HG03565 (cell line): ENCODE measurements around the gene MARS1.
"Not testable (repeated sequence)": the region's sequence is repeated elsewhere in the genome, so short reads cannot be mapped to it uniquely, and the experiment has no call there.

Source experiments
- ATAC-seq: cut with Tn5 transposase; IDR thresholded peaks from one replicate; pipeline ENCODE4 v1.9.1; 2021; ENCODE audit warnings: mild to moderate bottlenecking, moderate library complexity; ENCODE audit not compliant: unreplicated experiment

Gene MARS1

DNA sequence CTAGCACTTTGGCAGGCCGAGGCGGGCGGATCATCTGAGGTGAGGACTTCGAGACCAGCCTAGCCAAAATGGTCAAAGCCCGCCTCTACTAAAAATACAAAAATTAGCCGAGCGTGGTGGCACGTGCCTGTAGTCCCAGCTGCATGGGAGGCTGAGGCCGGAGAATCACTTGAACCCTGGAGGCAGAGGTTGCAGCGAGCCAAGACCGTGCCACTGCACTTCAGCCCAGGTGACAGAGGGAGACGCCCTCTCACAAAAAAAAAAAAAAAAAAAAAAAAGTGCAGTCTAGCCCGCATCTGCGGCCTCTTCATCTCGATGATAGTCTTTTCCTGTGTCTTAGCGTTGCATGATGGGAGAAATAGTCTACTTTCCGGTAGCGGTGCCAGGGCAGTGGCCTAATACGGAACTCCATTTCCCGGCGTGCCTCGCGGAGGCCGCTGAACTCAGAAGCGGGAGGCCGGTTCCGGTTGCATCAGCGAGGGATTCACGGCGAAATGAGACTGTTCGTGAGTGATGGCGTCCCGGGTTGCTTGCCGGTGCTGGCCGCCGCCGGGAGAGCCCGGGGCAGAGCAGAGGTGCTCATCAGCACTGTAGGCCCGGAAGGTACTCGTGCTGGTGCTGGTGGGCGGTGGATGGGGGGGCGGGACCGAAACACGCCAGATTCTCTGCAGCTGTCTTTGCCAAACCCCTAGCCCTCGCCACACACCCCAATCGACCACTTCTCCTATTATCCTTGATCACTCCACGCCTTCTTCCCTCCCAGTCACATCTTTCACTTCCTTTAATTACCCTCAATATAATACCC is at the start of gene MARS1:
Gene MARS1, plus strand, starts transcription at position 472 of the 805 bp plus-strand sequence. Its CDS starts 23 bp downstream, at position 495.
- peak; percentile 99 for ATAC-seq

DNA sequence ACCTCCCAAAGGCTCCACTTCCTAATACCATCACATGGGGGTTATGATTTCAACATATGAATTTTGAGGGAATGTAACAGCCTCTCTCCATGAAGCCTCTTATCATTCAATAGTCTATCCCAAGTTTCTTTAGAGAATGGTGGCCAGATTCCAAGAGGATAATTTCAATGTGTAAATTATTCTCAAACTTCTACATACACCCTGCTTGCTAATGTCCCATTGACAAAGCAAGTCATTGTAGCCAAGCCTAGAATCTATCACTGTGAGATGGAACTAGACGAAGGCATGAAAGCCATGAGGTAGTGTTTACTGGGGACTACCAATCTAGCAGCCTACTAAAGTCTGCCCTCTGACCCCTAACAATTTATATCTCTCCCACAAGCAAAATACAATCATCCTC is 49.5 kb upstream of the MARS1 start:
- no peak for ATAC-seq

DNA sequence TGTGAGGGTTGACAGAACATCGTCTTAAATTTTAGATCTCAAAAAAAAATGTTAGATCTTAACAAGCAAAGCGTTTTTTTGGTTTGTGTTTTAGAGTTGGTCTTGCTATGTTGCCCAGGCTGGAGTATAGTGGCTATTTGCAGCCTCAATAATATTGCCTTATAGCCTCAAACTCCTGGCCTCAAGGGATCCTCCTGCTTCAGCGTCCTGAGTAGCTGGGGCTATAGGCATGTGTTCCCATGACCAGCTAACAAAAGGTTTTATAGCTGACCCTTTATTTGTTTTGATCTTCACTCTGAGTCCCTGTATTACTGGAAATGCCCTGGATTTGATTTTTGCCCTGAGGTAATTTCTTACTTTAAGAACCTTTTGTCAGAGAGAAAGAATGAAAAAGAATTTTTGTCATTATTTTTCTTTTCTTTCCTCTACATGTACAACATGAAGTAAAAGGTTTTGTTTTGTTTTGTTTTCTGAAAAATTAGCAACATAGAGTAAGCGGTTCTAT is 48.1 kb upstream of the MARS1 start:
- ATAC-seq = no peak

DNA sequence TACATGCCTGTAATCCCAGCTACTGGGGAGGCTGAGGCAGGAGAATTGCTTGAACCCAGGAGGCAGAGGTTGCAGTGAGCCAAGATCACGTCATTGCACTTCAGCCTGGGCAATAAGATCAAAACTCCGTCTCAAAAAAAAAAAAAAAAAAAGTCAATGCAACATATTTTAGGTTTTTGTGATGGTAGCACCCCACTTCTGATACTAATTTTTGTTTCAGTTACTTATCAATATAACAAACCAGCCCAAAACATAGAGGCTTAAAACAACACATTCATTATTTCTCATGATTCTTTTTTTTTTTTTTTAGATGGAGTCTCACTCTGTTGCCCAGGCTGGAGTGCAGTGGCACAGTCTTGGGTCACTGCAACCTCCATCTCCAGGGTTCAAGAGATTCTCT is 46.5 kb upstream of the MARS1 start:
- not testable (repeated sequence) for ATAC-seq

DNA sequence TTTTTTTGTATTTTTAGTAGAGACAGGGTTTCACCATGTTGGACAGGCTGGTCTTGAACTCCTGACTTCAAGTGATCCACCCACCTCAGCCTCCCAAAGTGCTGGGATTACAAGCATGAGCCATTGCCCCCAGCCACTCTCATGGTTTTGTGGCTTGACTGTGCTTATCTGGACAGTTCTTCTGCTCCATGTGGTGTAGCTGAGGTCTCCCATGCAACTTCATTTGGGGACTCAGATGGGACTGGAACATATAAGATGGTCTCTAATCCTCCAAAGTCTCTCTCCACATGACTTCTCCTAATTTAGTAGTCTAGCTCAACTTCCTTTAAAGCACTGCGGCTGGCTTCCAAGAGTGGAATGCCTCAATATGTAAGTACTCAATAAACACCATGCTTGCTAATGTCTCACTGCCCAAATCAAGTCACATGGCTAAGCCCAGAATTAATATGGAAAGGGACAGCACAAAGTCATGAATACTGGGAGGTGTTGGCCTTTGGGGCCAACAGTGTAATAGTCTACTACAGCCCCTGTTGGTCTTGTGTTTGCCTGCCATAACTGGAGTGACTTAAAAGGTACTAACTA is 45.9 kb upstream of the MARS1 start:
- ATAC-seq = no peak

DNA sequence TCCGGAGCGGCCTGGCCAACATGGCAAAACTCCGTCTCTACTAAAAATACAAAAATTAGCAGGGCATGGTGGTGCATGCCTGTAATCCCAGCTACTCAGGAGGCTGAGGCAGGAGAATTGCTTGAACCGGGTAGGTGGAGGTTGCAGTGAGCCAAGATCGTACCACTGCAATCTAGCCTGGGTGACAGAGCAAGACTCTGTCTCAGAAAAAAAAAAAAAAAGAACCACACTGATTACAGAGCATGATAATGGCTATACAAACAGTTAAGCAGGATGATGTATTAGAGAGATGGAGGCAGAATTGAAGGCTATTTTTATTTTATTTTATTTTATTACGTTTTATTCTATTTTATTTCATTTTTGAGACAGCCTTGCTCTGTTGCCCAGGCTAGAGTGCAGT is 43.5 kb upstream of the MARS1 start:
- not testable (repeated sequence) for ATAC-seq

DNA sequence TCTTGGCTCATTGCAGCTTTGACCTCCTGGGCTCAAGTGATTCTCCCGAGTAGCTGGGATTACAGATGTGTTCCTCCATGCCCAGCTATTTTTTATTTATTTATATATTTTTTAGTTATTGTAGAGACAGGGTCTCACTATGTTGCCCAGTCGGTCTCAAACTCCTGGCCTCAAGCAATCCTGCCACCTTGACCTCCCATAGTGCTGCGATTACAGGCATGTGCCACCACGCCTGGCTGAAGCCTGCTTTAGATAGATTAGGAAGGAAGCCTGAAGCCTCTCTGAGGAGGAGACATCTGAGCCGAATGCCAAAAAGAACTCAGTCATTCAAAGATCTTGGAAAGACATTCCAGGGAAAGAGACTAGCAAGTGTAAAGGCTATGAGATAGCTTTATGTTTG is 43.1 kb upstream of the MARS1 start:
- no peak for ATAC-seq

DNA sequence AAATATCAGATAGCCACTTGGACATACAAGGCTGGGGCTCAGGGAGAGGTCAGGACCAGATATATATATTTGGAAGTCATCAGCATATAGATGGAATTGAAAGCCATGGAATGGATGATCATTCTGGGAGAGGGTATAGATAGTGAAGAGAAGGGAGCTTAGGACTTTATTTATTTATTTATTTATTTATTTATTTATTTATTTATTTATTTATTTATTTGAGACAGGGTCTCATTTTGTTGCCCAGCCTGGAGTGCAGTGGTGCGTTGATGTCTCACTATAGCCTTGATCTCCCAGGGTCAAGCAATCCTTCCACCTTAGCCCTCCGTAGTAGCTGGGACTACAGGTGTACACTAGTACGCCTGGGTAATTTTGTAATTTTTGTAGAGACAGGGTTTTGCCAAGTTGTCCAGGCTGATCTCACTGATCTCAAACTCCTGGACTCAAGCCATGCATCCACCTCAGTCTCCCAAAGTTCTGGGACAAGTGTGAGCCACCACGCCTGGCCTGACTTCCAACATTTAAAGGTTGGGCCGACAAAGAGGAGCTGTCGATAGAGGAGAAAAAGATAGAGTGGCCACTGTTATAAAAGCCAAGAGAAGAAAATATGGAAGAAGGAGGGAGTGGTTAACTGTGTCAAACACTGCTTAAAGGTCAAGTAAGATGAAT is 41.4 kb upstream of the MARS1 start:
- ATAC-seq = no peak

DNA sequence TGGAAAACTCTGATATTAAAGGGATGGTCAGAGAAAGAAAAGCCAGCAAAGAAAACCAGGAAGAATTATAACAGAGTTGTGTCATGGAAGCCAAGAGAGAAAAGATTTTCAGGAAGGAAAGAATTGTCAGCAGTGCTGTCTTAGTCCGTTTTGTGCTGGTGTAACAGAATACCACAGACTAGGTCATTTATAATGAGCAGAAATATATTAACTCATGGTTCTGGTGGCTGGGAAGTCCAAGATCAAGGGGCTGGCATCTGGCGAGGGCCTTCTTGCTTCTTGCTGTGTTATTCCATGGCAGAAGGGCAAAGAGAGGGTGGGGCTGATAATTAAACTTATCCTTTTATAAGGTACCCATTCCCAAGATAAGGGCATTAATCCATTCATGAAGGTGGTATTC is 39.2 kb upstream of the MARS1 start:
- ATAC-seq = no peak

DNA sequence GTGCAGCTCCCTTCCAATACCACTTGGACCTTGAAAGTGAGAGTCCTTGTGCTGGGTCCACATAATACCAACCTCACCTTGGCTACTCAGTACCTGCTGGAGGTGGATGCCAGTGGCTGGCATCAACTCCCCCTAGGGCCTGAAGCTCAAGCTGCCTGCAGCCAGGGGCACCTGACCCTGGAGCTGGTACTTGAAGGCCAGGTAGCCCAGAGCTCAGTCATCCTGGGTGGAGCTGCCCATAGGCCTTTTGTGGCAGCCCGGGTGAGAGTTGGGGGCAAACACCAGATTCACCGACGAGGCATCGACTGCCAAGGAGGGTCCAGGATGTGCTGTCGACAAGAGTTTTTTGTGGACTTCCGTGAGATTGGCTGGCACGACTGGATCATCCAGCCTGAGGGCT is 38.5 kb upstream of the MARS1 start:
- no peak for ATAC-seq

DNA sequence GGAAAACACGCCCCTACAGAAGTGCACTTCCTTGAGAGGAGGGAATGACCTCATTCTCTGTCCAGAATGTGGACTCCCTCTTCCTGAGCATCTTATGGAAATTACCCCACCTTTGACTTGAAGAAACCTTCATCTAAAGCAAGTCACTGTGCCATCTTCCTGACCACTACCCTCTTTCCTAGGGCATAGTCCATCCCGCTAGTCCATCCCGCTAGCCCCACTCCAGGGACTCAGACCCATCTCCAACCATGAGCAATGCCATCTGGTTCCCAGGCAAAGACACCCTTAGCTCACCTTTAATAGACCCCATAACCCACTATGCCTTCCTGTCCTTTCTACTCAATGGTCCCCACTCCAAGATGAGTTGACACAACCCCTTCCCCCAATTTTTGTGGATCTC is 37.8 kb upstream of the MARS1 start:
- no peak for ATAC-seq

DNA sequence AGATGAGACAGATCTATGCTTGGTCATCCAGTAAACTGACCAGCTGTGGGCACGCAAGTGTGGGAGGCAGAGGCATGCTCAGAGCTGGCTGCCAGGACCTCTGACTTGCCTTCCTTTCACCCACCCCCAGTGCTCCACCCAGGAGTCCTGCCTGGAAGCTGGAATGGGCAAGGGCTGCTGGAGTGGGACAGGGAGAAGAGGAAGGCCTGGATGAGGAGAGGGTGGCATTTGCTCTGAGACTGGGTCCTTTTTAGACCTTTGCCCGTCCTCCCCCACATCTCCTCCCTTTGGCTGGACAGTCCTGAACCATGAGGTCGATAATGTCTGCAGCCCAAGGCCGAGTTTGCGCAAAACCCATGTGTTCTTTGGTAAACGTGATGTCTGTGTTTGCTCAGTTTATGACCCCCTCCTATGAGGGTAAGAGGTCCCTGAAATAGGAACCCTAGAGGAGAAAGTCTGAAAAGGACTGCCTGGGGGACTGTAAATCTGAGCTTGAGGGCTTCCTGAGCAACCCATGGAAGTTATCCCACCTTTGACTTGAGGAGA is 36.6 kb upstream of the MARS1 start:
- ATAC-seq = no peak

DNA sequence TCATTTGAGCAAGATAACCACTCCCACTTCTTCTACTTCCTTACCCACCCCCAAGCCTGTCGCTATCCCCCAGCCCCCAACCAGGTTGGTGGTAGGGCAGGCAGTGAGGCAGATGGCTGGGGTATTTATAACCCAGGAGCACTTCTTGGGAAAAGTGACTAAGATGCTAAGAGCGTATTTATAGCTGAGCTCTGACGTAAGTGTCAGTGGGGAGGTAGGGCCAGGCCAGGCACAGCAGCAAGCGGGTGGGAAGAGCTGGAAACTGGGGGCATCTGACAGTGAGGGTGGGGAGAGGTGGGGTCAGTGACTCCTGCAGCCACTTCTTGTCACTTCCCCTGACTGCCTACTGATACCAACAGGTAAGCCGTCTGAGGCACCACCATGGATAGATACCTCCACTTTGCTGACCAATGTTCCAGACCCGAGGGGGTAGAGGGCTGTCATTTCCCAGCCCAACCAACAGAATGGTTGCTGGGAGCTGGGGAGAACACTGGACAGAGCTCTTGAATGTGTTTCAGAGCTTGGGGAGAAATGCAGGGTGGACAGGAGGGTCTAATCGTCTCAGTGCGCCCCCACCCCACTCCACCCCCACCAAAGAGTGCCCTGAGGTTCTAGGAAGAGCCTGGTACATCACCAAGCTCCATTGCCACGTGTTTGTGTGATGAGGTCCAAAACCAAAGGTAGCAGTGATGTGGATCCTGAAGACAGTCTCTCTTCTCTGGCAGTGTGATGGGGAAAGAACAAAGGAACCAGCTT is 35.5 kb upstream of the MARS1 start:
- no peak for ATAC-seq

DNA sequence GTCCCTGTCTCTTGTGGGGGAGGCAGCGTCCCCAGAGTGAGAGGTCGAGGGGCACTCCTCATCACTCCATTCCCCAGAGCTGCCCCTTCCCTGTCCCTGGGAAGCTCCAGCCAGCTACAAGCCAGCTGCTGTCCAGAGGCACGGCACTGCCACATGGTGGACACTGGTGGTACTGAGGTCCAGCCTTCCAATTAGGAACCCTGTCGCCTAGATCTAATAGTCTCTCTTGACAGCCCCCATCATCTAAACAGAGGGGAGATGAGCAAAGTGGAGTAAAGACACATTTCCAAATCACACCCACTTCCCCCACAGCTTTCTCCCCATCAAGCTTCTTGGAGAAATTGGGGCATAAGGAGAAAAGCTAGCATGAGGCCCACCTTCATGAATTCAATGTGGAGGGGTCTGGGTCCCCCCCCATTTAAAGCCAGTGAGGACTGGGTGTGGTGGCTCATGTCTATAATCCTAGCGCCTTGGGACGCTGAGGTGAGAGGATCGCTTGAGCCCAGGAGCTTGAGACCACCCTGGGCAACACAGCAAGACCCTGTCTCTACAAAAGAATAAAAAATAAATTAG is 34.8 kb upstream of the MARS1 start:
- ATAC-seq = no peak

DNA sequence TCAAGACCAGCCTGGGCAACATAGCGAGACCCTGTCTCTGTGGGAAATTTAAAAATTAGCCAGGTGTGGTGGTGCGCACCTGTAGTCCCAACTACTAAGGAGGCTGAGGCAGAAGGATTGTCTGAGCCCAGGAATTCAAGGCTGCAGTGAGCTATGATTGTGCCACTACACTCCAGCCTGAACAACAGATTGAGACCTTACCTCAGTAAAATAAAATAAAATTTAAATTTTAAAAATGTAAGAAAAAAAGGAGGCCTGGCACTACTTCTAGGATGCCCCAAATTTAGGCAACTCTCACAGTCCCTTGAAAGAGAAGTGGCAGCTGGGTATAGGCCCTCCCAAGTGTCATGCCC is 33.7 kb upstream of the MARS1 start:
- ATAC-seq = no peak

DNA sequence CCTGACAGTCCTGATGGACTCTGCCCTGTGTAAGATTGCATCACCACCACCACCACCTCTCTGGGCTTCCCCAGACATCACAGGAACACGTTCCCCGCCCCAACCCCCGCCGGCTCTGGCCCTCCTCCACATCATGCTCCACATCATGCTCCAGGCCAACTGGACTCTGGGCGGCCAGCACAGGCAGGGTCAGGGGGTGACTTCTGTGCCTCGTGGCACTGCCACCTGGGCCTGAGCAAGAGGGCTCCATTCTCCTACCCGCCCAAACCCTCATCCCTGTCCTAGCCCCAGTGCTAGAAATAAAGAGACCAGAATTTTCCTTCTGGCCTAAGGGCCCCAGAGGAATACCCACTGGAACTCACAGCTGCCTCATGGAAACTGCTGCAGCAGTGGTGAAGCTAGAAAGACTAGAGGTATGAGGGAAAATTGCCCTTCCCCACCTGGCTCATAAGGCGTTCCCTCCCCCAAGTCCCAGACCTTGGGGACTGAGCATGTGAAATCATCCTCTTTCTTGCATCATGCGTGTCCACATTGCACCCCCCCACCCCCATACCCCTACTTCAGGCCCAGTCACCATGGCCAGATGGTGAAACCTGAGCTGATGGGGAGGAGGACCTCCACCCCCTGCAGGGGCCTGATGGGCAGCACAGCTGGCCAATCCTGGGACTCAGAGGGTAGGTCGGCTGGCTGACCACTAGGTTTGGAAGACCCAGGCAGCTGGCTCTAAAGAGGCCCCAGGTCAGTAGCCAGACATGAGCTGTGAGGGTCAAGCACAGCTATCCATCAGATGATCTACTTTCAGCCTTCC is 33.1 kb upstream of the MARS1 start, which contains the start of gene INHBE:
Gene INHBE, plus strand, starts transcription at position 742 of the 808 bp plus-strand sequence. CDS start 230 bp downstream, outside the sequence.
- no peak for ATAC-seq

DNA sequence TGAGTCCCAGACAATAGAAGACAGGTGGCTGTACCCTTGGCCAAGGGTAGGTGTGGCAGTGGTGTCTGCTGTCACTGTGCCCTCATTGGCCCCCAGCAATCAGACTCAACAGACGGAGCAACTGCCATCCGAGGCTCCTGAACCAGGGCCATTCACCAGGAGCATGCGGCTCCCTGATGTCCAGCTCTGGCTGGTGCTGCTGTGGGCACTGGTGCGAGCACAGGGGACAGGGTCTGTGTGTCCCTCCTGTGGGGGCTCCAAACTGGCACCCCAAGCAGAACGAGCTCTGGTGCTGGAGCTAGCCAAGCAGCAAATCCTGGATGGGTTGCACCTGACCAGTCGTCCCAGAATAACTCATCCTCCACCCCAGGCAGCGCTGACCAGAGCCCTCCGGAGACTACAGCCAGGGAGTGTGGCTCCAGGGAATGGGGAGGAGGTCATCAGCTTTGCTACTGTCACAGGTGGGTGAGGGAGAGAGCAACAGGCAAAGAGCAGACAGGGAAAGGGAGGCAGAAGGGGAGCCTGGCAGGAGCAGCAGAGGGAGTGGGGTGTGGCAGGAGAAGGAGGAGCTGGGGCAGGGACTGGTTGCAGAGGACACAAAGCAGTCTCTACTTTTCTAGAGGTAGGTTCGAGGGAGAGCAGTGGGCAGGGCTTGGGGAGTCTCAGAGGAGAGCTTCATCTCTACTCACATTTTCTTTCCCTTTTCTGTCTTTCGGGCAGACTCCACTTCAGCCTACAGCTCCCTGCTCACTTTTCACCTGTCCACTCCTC is 32.3 kb upstream of the MARS1 start:
- ATAC-seq = no peak

DNA sequence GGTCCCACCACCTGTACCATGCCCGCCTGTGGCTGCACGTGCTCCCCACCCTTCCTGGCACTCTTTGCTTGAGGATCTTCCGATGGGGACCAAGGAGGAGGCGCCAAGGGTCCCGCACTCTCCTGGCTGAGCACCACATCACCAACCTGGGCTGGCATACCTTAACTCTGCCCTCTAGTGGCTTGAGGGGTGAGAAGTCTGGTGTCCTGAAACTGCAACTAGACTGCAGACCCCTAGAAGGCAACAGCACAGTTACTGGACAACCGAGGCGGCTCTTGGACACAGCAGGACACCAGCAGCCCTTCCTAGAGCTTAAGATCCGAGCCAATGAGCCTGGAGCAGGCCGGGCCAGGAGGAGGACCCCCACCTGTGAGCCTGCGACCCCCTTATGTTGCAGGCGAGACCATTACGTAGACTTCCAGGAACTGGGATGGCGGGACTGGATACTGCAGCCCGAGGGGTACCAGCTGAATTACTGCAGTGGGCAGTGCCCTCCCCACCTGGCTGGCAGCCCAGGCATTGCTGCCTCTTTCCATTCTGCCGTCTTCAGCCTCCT is 31.6 kb upstream of the MARS1 start:
- no peak for ATAC-seq
